ENCODE data around the gene B4GAT1.

DNA sequence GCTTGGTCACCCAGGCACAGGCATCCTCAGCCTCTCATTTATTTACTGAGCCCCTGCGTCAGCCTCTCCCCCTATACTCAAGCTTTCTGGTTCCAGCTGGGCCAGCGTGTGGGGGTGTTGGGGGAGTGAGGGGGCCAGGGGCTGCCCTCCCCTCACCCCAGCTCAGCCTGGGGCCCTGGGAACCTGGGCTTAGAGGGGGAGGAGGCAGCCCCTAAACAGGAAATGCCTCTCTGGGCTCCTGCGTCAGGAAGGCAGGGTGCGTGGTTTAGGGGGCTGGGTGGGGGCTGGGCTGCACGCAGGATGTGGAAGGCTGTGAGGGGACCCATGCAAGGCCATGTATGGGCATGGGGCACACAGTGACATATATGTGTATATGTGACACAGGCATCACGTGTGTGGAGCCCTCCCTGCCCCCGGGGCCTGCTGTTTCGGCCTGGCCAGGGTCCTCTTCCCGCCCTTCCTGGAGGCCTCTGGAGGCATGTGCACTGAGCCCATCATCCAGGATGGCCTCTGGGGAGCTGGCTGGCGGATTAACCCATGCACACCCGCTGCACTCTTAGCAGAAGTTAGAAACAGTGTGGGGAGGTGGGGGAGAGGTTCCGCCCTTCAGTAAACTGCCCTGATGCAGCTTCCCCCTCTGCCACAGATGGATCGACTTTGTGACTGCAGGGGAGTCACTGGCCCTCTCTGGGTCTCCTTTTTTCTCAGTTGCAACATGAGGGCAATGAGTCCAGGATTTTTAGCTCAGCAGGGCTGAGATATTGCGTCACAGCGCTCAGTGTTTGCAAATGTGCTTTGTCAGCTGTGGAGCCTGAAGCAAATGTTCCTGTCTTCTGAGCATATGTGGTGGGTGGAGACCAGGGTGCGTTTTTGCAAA is 29.5 kb downstream of the B4GAT1 start:
- no peak for TF ChIP-seq POLR2A (IDR thresholded peaks at IDR 0.05; ENCODE audit: low read depth, low read length)
- TF ChIP-seq TAF1 (IDR thresholded peaks at IDR 0.05; ENCODE audit: low read depth, low read length): no peak
- no peak for TF ChIP-seq POLR2AphosphoS5 (IDR thresholded peaks at IDR 0.05; ENCODE audit: low read depth, low read length)
